Osteocyte (in vitro differentiated cells): Measurements from ENCODE around the gene GSDME. TPM values are rescaled to one million over a fixed set of nuclear protein-coding genes. Genes with fewer than 3 reads are reported as not detected.

ENCODE experiments used
- DNase-seq: peaks from one replicate; pipeline ENCODE4 v3.0.0; 2021; ENCODE audit warnings: mixed read lengths; ENCODE audit not compliant: unreplicated experiment; ENCODE audit errors: extremely low spot score
- H3K27ac Mint-ChIP-seq: one replicate; pipeline ENCODE4 v1.8.0; 2021; ENCODE audit warnings: mild to moderate bottlenecking, mixed read lengths; ENCODE audit not compliant: unreplicated experiment
- H3K27me3 Mint-ChIP-seq: one replicate; pipeline ENCODE4 v1.8.0; 2021; ENCODE audit warnings: mixed read lengths; ENCODE audit not compliant: unreplicated experiment
- H3K36me3 Mint-ChIP-seq: one replicate; pipeline ENCODE4 v1.8.0; 2021; ENCODE audit warnings: mixed read lengths; ENCODE audit not compliant: unreplicated experiment
- H3K4me1 Mint-ChIP-seq: one replicate; pipeline ENCODE4 v1.8.0; 2021; ENCODE audit warnings: mixed read lengths; ENCODE audit not compliant: unreplicated experiment
- H3K4me3 Mint-ChIP-seq: one replicate; pipeline ENCODE4 v1.8.0; 2021; ENCODE audit warnings: mild to moderate bottlenecking, moderate library complexity, mixed read lengths; ENCODE audit not compliant: unreplicated experiment
- H3K9me3 Mint-ChIP-seq: one replicate; pipeline ENCODE4 v1.8.0; 2021; ENCODE audit warnings: mixed read lengths; ENCODE audit not compliant: unreplicated experiment
- CTCF ChIP-seq: fragments of 200-600 bp; sonication (generic); IDR thresholded peaks from 2 replicates; pipeline ENCODE4 v1.5.0; 2021; ENCODE audit warnings: antibody characterized with exemption, mild to moderate bottlenecking, moderate library complexity
- total RNA-seq: library from RNA; stranded (reverse); gene quantifications from 2 replicates; pipeline ENCODE4 v1.2.1, GENCODE V29; 2021

Gene GSDME
- total RNA-seq, 1 donor from 2014 or later: 10.2 TPM

- DNase-seq: peak; percentile 87
- TF ChIP-seq CTCF: no peak
- Mint-ChIP-seq H3K27me3 (peaks cover 8% of the 10 kb centered on the region), H3K4me3 (peak overlapping the region; percentile 89), H3K27ac (peak overlapping the region; percentile 81), H3K4me1 (peaks cover 10% of the 10 kb centered on the region), H3K36me3 (no peaks in the 10 kb centered on the region), H3K9me3 (no peaks in the 10 kb centered on the region)
These were observed 515 bp downstream of the GSDME start for GRCh38 chr7:24756545-24757352.

DNA sequence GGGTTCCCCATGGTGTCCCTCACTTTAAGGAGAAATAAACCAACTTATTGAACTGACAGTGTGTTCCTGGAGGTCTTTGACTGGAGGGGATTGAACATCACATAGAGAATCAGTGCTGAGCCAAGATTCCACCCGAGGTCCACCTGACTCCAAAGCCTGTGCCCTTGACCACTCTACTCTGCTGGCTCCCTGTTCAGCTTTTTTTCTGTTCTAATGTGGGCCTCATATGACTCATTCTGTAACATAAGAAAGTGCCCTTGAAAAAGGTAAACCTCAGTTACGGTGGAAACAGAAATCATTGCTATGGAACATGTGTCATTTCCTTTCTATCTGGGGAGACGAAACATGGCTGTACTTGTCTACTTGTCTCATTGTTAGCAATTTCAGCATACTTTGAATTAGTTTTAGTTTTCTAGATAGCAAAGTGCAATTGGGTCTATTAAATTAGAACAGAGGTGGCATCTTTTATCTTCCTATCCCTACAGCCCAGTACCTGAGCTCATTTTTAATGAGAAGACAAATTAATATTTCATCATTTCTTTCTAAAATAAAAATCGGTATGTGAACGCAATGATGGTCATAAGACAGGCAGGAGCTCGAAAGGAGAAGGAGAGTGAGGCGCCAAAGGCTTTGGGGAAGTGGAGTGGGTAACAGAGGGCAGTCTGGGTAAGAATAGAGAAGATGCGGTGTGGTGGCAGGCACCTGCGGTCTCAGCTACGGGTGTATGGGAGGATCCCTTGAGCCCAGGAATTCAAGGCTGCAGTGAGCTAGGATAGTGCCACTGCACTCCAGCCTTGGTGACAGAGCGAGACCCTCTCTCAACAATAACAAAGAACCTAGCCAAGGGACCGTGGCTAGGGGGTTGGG lies 1.5 kb downstream of the GSDME start:
- no peaks in the 10 kb centered on the region for H3K27me3 Mint-ChIP-seq
- H3K27ac Mint-ChIP-seq: no peak overlapping the region
- H3K4me3 Mint-ChIP-seq: peak overlapping the region; percentile 89
- DNase-seq: no peak
- no peaks in the 10 kb centered on the region for H3K36me3 Mint-ChIP-seq
- no peak for TF ChIP-seq CTCF
- H3K9me3 Mint-ChIP-seq: no peaks in the 10 kb centered on the region
- peaks cover 13% of the 10 kb centered on the region for H3K4me1 Mint-ChIP-seq

DNA sequence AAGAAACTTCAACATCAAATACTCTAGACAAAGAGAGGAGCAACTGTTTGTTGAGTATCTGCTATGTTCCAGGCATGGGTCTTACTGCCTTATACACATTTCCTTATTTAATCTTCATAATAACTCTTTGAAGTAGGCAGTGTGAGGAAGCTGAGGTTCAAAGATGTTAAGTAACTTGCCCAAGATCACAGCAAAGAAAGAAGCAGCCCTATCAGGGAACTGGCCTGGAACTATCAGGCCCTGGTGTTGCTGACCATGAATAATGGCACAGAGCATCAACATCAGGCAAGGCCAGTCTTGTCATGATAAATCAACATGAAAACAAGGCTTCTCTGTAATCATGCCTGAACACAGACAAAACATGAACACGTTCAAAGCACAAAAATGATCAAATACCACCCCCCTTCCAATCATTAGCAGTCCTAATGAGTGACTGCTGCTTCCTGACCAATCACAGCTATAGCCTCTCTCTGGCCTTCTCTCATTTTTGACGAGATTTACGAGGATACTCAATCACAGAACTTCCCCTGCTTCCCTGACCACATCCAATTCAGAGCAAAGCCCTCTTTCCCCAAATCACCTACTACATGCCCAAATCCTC lies 2.3 kb downstream of the GSDME start:
- H3K4me1 Mint-ChIP-seq: peaks cover 15% of the 10 kb centered on the region
- no peaks in the 10 kb centered on the region for H3K9me3 Mint-ChIP-seq
- H3K27me3 Mint-ChIP-seq: no peaks in the 10 kb centered on the region
- H3K27ac Mint-ChIP-seq: no peak overlapping the region
- no peaks in the 10 kb centered on the region for H3K36me3 Mint-ChIP-seq
- no peak for DNase-seq
- no peak overlapping the region for H3K4me3 Mint-ChIP-seq
- TF ChIP-seq CTCF: no peak

DNA sequence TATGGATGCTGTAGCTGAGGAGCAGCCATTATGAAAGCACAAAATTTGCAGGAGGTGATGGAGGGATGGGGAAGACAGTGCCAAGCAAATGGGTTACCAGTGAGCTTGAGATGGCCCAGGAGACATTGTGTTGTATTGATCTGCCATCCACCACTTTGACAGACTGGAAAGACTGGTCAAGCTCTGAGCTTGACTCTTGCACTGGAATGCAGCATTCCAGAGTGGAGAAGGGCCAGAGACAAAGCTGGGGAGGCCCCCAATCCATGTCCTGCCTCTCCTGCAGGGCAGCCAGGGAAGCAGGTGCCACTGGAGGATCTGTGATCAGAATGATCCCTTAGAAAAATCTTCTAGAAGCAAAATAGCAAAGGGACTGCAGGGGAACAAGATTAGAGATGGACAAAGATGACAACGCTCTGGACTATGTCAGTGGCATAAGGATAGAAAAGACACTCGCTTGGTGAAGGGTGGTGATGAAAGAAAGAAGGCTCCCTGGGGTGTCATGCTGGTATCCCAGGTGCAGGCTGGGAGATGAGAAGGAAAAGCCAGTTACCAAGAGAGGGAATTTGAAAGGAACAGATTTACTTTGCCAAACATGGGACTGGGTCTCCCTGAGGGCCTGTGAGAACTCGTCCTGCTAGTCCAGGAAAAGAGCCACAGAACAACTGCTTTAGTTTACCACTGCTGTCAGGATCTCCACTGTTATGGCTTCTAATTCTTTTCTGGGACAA lies 5.0 kb downstream of the GSDME start:
- Mint-ChIP-seq H3K36me3 (no peaks in the 10 kb centered on the region), H3K4me3 (no peak overlapping the region), H3K27ac (no peak overlapping the region), H3K4me1 (peaks cover 12% of the 10 kb centered on the region), H3K27me3 (no peaks in the 10 kb centered on the region), H3K9me3 (no peaks in the 10 kb centered on the region)
- no peak for TF ChIP-seq CTCF
- DNase-seq: no peak
